ENCODE data around the gene RYR3.
"Not testable (repeated sequence)": the region's sequence is repeated elsewhere in the genome, so short reads cannot be mapped to it uniquely, and the experiment has no call there.

The RYR3 gene

DNA sequence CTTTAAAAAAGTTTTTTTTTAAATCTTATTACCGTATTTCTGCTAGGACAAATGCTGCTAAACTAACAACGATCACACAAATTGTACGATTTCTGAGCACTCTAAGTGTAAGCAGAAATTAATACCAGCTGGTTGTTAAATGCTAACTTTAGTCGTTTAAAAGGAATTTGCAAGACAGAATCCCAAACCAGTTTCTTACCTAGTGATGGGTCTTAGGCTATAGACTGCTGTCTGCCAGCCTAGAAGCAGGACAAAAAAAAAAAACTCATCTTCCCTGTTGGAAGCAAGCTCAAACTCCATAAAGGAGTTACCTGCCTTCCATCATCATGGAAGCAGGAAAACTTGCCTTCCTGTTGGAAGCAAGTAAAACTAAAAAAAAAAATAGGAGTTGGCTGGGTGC, 287.6 kb downstream of the RYR3 start:
- DNase-seq = not testable (repeated sequence)

DNA sequence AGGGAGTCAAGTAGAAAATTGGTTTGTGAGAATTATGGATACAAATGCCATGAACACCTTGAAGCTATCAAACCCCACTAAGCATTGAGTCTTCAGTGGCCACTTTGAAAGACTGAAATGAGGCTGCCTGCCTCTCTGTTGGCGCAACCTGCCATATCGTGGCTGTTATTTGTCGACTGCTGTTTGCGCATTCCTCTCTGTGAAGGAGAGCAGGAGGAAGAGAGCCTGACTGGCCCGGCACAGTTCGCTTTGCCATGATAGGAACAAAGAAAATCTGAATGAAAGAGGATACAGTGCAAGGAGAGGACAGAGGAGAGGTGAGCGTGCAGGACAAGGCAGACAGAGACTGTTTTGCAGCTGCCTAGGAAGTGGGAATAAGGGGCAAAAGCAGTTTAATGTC, 289.4 kb downstream of the RYR3 start:
- DNase-seq = no peak

DNA sequence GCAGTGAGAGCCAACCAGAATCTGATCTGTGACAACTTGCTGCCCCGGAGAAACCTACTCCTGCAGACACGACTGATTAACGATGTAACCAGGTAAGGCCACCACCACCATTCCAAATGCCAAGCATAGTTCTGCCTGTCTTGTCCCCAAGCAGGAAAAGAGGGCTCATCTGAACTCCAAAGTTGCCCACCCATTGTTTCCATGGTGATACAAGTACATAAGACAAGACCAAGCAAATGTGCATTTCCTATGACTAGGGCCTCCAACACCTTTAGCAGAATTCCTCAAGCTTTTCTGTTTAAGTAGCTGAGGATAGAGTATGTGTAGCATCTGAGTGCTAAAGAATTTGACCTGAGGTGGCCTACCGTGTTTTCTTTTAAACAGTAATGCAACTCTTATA, 290.7 kb downstream of the RYR3 start:
- no peak for DNase-seq

DNA sequence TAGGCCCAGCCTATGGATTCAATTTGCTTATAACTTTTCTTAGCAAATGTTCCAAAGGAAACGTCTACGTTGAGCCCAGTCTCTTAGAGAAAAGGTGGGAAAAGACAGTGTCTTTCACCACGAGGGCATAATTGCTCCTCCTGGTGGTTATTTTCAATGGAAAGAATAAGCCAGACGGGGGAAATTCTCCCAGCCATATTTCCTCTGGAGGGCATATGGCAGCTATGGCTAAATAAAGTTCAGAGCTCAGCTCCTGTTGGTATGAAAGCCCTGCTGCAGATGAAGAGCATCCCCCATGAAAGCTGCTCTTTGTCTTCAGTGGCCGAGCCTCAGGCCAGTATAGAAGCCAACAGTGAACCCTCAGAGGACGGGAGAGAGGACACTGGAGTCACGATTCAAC, 297.9 kb downstream of the RYR3 start:
- DNase-seq = no peak

DNA sequence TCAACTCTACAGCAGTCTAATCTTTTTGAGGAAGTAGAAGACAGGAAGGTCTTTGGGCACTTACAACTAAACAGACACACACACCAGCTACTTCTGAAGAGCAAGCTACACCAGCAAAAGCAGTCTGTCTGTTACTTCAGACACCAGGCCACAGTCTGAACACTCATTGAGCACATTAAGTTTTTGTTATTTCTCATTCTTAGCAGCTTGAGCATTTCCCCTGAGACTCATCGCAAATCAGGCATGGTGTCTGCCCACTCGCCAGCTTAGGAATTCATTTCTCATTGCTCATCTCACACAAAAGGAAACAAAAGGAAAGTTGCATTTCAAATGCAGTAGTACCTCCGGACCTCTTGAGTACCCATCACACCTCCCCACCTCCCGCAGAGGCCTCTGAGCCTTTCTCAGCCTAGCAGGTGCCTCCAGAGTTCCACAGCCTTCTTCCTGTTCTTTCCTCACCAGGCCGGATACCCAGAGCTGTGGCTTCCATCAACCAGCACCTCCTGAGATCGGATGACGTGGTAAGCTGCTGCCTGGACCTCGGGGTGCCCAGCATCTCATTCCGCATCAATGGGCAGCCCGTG, 302.0 kb downstream of the RYR3 start:
- no peak for DNase-seq

DNA sequence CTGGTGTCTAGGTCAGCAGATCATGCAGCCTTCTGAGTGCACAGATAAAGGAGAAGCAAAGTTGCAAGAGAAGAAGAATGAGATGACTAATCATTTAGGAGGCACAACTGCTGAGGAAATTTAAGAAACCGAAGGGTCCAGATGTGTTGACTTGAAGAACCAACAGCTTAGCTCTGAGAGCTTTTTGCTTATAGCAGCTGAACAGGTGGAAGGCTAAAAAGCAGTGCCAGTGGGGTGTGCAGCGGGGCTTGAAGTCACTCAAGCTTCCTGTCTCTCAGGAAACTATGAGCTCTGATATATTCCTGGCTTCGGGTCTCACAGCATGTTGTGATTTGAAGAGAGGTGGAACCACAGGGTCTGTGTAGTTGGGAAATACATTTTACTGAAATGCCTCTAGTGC, 305.7 kb downstream of the RYR3 start:
- DNase-seq = no peak

DNA sequence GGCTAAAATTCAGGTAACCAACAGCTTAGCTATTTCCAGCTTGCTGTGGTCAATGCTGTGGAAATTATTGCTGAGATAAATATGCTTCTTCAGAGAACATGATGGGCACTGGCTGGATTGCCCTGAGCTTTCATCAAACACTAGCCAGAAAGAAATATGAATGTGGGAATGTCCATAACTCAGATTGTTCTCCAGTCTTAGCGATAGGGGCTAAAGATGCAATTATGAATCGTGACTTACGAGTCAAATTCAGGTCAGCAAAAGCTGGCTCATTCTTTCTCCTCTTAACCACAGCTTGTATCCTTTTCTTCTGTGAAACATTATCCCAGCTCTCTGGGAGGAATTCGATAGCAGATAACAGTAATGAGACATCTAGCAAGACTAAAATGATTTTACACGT, 307.6 kb downstream of the RYR3 start:
- no peak for DNase-seq

DNA sequence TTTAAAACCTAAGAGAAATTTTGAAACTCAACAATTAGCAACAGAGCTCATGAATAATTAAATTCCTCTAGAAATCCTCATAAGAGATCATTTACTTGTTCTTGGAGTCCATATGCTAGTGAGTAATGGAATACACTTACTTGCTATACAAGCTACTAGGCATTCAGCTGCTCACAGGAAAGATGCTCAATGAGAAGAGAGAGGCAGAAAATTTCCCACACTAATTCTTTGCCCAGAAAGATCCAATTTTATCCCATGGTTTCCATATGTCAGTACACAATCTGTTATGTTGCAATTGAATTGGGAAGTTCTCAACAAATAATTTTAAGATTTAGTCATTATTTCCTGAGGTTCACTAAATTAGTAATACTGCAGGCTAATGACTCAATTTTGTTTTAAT, 310.4 kb downstream of the RYR3 start:
- DNase-seq = no peak

DNA sequence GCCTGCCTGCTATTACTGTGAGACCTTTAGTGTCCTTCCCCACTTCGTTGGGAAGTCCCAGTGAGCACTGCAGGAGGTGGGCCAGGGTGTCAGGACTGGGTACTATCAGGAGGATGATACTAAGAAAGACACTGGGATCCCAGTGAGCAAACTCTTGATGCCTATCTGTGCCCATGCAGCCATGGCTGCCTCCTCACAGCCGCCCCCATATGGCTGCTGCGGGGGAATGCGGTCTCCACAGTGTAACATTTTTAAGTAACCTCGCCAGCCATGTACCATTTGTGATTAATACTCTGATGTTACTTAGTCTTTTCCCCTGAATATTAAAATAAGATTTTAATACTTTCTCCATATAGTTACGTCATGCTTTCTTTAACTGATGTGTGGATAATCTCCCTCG, 312.2 kb downstream of the RYR3 start:
- no peak for DNase-seq

DNA sequence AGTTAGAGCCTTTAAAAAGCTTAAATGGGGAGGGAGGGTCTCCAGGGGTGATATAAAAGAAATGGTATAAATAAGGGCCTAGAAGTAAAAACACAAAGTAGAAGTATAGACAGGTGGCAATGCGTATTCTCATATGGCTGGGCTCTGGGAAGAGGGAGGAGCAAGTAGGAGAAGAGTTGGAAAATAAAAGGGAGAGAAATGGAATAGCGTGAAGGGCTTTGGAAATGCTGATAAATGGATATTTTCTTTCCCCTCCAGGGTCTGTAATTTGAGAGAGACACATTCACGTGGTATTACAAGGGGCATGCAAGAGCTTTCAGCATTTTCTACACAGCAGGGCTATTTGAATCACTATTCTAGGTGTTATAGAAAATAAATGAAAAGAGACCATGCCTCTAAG, 313.7 kb downstream of the RYR3 start:
- DNase-seq = no peak

DNA sequence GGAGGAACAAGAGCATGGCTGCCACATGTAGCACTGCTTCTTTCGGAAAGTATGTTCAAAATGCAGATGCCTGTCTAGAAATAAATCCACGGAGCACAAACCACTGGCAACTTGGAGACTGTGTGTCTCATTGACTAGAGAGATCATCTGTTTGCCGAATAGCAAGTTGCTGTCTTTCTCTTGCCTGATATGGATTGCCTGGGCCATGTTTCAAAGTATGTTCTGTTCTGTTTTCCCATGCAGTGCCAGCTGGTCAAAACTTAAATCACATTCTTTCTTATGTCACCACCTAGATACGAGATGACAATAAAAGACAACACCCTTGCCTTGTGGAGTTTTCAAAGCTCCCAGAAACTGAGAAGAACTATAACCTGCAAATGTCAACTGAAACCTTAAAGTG, 318.9 kb downstream of the RYR3 start:
- DNase-seq = no peak

DNA sequence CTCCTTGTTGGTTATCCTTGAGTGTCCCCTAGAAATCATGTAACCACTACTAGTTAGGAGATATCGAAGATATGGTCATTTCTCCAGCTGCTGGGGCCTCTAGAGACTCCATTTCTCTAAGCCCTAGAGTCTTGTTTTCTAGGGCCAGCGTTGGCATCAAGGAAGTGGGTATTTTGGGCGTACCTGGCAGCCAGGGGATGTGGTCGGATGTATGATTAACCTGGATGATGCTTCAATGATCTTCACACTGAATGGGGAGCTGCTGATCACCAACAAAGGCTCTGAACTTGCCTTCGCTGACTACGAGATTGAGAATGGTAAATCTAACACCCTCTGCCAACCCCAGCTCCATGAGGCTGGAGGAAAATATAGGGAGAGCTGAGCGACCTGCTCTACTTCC, 325.5 kb downstream of the RYR3 start:
- DNase-seq = no peak

DNA sequence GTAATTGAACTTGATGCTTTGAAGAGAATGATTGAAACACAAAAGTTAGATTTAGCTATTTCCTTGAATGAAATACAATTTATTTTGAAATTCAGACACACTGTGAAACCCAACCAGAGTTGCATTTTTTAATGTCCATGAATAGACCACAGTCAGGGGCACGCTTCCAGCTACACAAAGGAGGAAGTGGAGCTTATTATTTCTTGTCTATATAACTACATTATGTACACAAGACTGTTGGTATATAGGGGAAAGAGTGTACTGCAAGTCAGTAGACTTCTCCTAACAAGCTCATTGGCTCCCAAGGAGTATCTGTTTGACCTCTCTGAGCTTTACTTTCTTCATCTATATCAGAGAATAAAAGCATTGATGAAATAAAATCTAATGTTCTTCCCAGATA, 326.2 kb downstream of the RYR3 start:
- no peak for DNase-seq

DNA sequence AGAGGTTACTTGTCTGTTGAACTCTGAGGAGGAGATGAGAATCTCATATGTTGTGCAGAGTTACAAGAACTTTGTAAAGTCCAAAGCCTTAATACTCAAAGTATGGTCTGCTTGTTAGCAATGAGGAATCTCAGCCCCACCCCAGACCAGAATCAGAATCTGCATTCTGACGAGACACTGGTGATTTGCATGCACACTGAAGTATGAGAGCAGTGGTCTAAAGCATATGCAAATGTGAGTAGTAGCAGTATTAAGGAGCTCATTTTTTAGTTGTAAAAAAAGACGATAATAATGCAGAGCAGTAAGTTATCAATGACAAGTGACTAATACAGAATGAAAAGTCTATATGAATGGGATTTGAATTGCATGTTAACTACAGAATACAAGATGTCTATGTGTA, 327.7 kb downstream of the RYR3 start:
- DNase-seq = no peak

DNA sequence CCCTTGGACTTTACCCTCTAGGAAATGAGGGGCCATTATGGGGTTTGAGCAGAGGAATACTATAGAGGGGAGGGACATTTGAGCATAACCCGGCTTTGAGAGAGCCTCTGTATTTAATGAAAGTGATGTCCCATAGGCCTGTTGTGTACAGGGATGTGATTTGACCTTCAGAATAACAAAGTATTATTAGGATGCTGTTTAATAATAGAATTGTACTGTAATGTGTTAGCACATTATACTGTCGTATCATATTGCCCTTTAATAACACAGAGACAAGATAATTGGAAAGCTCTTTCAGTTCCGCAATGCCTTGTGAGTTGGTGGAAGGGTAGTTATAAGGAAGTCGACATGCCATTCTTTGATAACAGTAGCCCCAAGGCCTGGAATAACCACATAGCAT, 328.3 kb downstream of the RYR3 start:
- no peak for DNase-seq

DNA sequence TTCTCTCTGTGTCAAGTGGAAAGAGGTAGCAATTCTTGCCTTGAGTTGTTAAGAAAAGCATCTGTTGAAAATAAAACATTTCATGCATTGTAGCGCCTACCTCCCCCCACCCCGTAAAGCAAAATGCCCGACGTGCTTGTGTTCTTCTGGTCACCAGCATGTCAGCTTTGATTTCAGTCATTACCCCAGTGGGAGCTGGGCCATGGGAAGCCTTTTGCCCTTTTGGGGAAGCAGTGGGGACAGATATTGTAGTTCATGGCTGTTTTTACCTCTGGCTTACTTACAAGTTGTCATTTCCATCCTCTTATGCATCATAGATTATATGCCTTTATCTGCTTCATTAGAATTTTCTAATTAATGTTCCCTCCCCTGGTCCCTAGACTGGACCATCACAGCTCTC, 328.7 kb downstream of the RYR3 start:
- DNase-seq = no peak

DNA sequence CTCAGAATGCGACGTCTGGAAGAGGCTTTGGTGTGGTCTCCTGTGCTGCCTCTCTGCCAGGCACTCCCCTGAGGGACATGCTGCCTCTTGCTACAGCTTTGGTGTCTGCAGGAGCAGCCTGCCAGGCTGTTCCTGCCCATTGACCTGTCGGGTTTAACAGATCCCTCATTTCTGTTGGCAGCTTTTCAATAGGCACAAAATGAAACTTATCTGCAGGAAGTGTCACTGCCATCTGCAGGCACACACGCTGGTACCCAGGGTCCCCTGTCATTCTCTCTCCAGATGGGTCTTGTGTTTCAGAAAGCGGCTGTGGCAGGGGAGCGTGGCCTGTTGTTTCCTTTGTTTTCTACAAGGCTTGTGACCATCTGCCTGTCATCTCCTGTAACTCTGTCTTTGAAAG, 329.2 kb downstream of the RYR3 start:
- no peak for DNase-seq

DNA sequence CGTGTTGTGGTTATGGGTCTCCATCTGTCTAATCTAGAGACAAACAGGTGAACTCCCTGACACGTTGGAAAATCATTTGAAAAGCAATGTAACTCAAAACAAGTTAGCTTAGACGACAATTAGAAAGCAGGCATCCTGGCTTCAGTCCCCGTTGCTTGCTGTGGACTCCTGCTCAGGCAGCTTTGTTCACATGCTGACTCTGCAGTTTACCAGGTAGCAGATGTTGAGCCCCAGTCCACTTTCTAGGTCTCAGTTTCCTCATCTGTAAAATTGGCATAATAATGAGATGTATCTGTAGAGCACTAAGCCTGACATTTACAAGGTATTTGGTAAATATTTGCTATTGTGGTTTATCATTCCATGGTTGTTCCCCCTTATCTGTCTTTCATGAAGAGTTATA, 330.3 kb downstream of the RYR3 start:
- no peak for DNase-seq

DNA sequence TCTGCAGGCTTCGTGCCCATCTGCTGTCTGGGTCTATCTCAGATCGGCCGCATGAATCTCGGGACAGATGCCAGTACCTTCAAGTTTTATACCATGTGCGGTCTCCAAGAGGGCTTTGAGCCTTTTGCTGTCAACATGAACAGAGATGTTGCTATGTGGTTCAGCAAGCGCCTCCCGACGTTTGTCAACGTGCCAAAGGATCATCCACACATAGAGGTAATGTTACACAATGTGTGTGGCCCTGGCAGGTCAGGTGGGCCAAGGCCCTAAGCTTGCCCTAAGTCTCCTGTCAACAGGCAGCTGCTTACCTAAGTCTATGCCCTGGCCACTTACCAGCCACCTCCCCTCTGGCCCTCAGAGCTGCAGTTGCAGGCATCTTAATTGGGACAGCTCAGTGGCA, 333.5 kb downstream of the RYR3 start:
- no peak for DNase-seq

DNA sequence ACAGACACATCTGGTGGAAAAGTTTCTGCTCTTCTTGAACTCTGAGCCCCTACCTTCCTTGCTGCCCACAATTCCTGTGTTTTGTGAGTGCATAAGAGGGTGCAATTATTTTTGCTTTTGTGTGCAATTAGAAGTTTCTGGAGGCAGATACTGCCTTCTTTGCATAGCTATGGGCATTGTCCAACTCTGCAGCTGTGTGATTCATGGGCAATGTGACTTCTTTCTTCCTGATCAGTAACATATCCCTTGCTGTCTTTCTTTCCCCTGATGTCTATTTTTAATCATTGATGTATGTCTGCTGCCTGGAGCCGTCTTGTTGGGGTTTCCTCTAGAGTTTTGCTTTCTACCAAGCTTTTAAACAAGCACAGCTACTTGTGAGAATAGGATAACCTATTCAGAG, 336.0 kb downstream of the RYR3 start:
- no peak for DNase-seq

DNA sequence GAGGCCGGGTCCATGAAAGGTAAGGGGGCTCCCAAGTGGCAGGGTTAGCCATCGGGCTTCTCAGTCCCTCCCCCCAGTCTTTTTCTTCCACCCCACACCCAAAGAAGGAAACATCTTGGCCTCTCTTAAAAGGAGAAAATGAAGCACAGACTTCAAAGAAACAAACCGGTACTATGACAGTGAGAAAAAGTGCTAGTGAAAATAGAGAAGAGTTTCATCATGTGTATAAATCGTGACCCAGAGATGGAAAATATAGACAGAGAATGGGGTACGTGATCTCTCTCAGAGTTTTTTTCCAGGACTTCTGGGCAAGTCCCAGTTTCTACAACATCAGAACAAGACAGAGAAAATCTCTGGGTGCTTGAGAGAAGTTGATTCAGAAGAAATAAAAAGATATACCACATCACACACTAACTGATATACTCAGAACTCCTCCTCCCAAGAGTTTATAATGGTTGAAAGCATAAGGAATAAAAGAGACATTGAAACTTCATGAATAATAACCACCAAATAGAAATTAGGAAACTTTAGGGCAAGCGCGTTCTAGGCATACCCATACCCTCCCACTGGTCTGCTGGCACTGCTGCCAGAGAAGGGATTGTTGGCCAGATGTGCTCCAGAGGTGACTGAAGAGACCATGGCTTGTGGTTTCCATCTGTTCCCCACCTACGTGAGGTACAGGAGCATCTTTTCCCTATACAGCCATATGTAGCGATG, 338.6 kb downstream of the RYR3 start:
- no peak for DNase-seq

DNA sequence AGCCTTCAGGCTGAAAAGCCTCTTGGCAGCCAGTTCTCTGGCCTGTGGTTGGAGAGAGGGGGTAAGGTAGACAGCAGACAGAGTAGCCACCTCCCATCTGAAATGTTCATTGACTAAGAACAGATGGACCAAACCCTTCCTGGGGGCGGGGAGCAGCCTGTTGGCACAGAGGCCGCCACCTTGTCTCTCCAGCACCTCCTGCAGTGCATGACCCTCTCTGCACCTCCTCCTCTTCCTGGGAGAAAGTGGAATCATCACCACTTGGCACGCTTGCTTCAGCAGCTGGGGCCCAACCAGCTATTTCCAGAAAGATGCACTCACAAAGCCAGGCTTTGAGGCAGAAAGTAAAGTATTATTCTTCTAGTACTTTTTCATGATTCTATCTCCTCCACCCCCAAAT, 344.1 kb downstream of the RYR3 start:
- no peak for DNase-seq

DNA sequence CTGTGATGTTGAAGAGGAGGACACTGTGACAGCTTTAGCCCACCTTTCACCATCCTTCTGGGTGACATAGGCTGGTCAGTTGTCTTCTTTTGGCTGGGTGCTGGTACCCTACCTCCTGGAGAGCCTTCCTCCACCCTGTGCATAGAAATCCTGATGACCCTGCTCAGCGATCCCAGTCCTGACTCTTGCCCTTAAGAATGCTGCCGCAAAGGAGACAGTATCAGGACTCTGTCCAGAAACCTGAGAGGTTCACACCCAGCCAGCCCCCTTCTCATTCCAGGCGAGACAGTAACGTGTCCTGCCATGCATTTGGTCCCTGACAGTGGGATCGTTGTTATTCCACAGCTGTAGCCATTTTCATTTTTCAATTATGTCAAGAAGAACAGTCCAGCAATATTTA, 344.7 kb downstream of the RYR3 start:
- no peak for DNase-seq

DNA sequence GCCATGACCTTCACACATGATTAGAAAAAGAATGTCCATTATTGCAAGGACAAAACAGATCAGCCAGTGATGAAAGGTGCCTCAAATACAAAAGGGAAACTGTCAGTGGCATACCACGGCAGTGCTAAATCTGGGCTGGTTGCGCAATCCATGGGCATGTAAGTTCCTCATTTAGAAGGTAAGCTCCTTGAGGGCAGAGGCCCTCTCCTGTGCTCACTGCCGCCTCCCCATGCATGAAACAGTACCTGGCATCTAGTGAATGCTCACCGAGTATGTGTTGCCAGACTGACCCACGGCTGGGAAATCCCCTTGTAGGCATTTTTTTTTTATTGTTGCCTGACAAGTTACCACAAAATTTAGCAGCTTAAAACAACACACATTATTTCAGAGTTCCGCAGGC, 345.4 kb downstream of the RYR3 start:
- no peak for DNase-seq

DNA sequence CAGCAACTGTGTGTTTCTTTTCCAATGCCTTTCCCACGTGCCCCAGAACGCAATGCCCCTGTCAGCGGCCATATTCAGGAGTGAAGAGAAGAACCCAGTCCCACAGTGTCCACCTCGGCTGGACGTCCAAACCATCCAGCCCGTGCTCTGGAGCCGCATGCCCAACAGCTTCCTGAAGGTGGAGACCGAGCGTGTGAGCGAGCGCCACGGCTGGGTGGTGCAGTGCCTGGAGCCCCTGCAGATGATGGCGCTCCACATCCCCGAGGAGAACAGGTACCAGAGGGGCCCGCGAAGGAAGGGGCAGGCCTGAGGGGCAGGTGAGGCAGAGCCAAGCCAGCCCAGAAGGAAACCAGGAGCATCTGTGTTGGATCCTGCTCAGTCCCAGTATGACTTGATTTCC, 349.4 kb downstream of the RYR3 start:
- DNase-seq = no peak
